Measurements from ENCODE around the gene PTPRG.

DNA sequence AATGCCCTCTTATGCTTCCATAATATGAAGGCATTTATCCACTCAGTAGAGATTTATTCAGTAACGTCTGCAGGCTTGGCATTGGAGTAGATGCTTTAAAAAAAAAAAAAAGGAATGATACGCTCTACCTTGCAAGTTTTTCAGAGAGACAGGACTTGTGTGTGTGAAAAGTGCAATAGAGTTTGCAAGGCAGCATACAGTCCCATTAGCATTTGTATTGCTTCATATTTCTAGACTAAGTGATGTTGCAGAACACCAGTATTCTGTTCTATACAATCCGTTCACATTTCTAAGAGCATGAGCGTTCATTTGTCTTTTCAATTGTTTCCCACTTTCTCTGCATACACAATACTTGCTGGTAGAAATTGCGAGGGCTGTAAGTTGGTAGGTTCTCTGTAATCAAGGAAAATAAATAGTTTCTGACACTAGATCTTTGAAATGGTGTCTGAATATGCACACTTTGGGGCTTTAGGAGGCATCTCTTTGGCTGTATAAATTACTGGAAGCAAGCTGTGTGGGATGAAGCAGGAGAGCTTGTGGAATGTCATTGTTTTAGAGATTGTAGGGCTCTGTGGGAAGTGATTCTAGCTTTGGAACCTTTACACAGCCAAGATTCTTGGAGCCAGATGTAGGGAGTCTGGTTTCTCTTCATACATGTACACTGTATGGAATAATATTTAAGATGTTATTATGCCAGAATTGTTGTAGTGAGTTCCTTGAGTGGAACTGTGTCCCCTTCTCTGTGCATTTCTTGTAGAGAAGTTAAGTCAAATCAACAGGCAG, 549.3 kb downstream of the PTPRG start:
- TF ChIP-seq, protein P1, sequence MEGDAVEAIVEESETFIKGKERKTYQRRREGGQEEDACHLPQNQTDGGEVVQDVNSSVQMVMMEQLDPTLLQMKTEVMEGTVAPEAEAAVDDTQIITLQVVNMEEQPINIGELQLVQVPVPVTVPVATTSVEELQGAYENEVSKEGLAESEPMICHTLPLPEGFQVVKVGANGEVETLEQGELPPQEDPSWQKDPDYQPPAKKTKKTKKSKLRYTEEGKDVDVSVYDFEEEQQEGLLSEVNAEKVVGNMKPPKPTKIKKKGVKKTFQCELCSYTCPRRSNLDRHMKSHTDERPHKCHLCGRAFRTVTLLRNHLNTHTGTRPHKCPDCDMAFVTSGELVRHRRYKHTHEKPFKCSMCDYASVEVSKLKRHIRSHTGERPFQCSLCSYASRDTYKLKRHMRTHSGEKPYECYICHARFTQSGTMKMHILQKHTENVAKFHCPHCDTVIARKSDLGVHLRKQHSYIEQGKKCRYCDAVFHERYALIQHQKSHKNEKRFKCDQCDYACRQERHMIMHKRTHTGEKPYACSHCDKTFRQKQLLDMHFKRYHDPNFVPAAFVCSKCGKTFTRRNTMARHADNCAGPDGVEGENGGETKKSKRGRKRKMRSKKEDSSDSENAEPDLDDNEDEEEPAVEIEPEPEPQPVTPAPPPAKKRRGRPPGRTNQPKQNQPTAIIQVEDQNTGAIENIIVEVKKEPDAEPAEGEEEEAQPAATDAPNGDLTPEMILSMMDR (conservative IDR thresholded peaks at IDR 0.05 in 1 of 2, IDR thresholded peaks at IDR 0.05 in 1 of 2; ENCODE audit: low read depth in 1 of 2, low read length in 2 of 2): no peak
- no peak for TF ChIP-seq EZH2 (IDR thresholded peaks at IDR 0.05; ENCODE audit: low read length, missing control alignments)
